ENCODE results near the gene COL1A2.

COL1A2 gene

GRCh38 chr7:94410413-94411187 lies 15.9 kb downstream of the COL1A2 start:
- no peak for DNase-seq (ENCODE audit: low spot score)

GRCh38 chr7:94411188-94411466 lies 16.4 kb downstream of the COL1A2 start:
- DNase-seq (ENCODE audit: low spot score), result no peak

GRCh38 chr7:94412762-94413322 lies 18.1 kb downstream of the COL1A2 start:
- no peak for DNase-seq (ENCODE audit: low spot score)

GRCh38 chr7:94414481-94414880 lies 19.8 kb downstream of the COL1A2 start:
- no peak for DNase-seq (ENCODE audit: low spot score)

DNA sequence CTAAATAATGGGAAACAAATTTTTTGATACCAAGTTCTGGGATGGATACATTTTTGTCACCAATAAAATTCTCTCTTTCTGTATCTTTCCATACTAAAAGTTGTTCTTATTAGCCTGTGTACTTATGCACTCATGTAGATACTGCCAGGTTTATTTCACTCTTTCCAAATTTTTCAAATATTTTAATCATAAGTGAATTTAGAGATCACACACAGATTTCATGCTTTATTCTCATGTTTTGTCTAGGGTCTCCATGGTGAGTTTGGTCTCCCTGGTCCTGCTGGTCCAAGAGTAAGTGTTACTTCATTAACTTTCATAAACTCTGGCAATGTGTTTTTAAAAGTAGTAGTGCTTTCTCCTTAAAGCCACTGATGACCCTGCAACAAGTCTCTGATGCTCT lies 20.3 kb downstream of the COL1A2 start:
- DNase-seq (ENCODE audit: low spot score), result no peak

DNA sequence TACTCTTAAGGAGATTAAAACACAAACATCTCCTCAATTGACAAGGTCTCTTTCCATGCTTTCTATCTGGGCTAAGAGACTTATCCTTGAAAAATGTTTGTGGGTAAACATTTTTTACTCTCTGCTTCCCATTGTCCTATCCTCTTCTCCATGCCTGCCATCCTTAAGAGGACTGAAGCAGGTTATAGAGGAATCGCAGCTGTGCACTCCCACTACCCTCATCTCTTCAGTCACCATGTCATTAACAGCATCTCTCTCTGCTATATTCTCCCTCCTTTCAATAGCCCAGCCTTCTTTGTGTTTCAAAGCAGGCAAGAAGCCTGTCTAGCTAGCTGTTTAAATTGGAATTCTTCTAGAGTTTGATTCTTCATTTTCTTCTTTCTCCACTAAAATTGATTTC lies 22.6 kb downstream of the COL1A2 start:
- DNase-seq (ENCODE audit: low spot score), result no peak

DNA sequence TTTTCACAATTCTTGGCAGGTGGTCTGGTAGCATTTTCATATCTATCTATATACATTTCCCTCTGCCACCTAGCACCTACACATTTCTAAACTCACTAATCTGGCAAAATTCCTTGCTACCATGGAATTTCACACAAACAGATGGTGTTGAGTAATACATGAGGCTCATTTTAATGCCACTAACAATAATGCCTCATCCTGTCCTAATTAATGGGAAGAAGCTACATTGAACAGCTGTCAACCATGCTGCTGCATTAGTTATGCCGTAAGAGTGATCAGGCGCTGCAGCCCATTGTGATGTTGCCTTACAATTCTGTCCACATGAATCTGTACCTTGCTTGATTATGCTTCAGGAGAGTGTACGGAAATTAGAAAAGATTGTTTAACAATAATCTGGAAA lies 23.2 kb downstream of the COL1A2 start:
- DNase-seq (ENCODE audit: low spot score), result no peak

DNA sequence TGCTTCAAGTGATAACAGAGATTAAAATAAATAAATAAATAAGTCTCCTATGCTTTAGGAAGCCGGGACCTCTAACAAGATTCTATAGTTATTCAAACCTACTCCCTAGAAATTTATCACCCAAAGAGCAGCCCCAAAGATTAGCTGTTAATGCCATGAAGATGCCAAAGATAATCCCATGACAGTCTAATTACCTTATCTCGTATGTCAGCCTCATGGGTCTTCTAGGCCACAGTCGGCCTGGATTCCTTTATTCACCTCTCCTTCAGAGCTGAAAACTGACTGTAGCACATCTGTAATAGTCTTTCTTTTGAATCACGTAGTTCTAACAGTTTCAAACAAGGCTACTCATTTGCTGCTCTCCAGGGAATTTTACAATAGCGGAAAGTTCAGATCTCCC lies 24.2 kb downstream of the COL1A2 start:
- no peak for DNase-seq (ENCODE audit: low spot score)

GRCh38 chr7:94420328-94420727 lies 25.6 kb downstream of the COL1A2 start:
- DNase-seq (ENCODE audit: low spot score), result no peak

- no peak for DNase-seq (ENCODE audit: low spot score)
Measured at GRCh38 chr7:94421681-94422080, 27.0 kb downstream of the COL1A2 start.

DNA sequence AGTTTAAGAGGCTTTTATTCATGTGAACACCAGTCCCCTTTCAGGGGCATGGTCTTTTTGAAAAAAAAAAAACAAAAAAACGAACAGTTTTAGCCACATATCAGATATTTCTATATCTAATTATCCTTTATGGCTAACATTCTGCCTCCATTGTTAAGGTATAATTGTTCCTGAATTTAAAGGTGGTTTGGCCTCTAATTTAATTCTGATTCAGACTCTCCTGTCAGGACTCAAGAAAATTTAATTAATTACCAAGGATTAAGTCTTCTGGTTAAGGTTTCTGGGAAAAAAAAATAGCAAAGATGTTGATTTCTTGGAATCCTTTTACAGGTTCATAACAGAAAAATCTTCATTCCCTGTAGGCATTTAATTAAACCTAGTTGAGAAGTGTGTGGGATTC lies 27.4 kb downstream of the COL1A2 start:
- DNase-seq (ENCODE audit: low spot score), result no peak

DNA sequence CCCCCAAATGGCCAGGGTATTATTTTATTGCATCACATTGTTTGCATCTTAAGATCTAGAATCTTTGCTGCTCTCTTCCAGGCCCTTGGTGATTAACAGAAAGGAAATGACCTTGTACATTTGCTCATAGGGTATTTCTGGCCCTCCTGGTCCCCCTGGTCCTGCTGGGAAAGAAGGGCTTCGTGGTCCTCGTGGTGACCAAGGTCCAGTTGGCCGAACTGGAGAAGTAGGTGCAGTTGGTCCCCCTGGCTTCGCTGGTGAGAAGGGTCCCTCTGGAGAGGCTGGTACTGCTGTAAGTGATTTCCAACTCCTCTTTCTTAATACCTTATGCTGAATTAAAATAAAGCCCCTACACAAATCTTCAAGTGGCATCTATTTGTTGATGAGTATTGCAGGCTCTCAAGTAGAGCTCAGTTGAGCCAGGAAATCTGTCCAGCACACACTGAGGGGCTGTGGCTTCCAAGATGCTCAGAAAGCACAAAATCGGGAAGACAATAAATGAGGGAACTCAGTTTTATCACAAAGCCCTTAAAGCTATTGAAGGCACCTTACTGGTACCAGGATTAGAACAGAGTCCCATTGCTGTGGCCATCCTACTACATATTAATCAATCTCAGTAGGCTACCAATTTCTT lies 28.2 kb downstream of the COL1A2 start:
- no peak for DNase-seq (ENCODE audit: low spot score)

- DNase-seq (ENCODE audit: low spot score), result no peak
Measured at GRCh38 chr7:94423863-94424735, 29.4 kb downstream of the COL1A2 start.

DNA sequence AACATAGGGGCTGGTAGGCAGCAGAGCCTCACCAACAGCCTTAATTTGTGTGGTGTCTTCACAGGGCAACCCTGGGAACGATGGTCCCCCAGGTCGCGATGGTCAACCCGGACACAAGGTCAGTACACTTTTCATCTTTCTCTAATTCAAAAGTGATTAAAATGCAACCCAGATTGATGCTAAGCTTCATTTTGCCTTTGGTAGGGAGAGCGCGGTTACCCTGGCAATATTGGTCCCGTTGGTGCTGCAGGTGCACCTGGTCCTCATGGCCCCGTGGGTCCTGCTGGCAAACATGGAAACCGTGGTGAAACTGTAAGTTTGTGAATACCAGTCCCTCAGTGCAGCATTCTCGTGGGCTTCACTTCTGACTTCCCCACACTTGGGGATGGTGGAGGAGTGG lies 30.9 kb downstream of the COL1A2 start:
- DNase-seq (ENCODE audit: low spot score), result no peak

GRCh38 chr7:94426980-94427875 lies 32.5 kb downstream of the COL1A2 start:
- no peak for DNase-seq (ENCODE audit: low spot score)

- no peak for DNase-seq (ENCODE audit: low spot score)
Measured at GRCh38 chr7:94429153-94429552, 34.5 kb downstream of the COL1A2 start.

DNA sequence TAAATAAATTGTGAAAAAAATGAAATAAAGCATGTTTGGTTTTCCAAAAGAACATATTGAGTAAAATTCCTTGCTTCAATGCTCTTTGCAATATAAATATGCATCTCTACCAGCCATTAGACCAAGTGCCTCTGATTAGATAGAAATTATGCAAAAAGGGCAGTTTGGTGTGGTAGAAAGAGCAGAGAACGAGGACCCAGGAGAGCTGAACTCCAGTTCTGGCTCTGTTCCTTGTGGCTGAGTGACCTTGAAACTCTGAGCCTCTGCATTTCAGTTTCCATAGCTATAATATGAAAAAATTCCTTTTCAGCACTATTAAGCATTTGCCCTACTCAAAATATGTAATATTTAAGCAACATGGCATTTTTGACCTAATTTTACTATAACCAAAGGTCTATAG lies 36.5 kb downstream of the COL1A2 start:
- DNase-seq (ENCODE audit: low spot score), result no peak

DNA sequence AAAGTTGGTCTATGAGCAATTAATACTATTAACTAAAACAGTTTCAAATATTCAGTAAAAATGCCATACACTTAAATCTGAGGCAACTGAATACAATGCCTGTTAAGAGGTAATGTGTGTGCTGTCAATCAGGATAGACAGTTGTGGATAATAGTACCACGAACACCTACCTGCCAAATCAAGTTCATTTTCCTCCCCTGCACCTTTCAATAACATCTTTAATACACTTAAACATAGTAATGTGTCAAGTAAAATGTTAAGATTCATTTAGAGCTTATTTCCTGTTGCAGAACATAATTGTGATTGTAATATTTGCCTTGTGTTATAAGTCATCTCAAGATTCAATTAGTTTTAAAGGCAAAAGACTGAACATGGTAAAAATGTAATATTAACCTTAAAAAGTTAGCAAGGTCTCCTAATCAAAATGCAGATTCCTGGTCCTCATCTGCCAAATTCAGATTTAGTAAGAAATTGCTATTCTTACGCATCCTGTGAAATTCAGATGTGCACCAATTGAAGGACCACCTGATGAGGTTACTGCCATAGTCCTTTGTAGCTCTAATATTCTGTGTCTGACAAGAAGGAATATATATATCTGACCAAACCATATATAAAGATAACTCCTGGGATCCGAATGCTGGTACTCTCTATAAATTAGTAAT lies 37.1 kb downstream of the COL1A2 start:
- no peak for DNase-seq (ENCODE audit: low spot score)

DNA sequence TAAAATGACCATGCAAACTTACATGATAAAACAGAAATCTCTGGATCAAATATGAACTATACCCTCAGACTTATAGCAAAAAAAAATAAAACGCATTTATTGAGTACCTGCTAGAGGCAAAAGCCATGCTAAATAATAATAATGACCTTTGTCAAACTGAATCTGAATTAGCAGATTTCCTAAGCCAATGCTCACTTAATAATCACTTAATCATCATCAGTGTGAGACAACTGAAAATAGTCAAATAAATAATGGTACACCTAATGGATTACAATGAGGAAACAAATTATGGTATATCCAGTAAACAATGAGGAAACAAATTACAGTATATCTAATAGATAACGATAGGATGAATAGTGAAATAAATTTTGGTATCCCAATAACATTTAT lies 37.6 kb downstream of the COL1A2 start:
- no peak for DNase-seq (ENCODE audit: low spot score)

- no peak for DNase-seq (ENCODE audit: low spot score)
Measured at GRCh38 chr7:94432817-94433216, 38.1 kb downstream of the COL1A2 start.

DNA sequence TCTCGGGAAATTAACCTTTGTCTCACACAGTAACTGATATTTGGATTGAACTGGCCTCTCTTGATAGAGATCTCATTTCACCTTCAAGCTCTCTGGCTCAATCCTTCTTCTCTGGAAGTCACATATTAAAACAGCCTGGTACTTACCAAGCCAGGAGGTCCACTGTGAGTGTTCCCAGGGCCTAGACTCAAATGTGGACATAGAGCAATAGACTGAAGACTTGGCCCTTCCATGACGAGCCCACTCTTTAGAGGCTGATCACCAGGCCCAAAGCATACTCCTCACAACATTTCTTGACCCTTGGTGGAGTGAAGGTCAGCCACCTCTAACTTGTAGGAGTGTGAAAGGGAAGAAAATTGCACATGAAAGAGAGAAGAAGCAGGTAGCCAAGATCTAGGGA lies 38.5 kb downstream of the COL1A2 start:
- DNase-seq (ENCODE audit: low spot score), result no peak

All from iPS-NIHi11 (cell line).